A673 (cell line): ENCODE data around the gene MTHFR.

Experiments
- EZH2 ChIP-seq: fragments of 200-600 bp; sonication (generic); IDR thresholded peaks from 2 replicates; pipeline ENCODE4 v1.6.1; 2017; ENCODE audit warnings: borderline replicate concordance, low read depth, mild to moderate bottlenecking, mixed read lengths, antibody characterized with exemption, low read length; ENCODE audit not compliant: poor library complexity, severe bottlenecking
- TF ChIP-seq, protein P1 (sequence below): fragments of 300-800, 200-600 bp; sonication (generic); conservative IDR thresholded peaks from 2 replicates; pipeline ENCODE4 v1.5.1; 2017; ENCODE audit warnings: low read depth, mild to moderate bottlenecking, antibody characterized with exemption, low read length, moderate library complexity, mixed read lengths

DNA sequence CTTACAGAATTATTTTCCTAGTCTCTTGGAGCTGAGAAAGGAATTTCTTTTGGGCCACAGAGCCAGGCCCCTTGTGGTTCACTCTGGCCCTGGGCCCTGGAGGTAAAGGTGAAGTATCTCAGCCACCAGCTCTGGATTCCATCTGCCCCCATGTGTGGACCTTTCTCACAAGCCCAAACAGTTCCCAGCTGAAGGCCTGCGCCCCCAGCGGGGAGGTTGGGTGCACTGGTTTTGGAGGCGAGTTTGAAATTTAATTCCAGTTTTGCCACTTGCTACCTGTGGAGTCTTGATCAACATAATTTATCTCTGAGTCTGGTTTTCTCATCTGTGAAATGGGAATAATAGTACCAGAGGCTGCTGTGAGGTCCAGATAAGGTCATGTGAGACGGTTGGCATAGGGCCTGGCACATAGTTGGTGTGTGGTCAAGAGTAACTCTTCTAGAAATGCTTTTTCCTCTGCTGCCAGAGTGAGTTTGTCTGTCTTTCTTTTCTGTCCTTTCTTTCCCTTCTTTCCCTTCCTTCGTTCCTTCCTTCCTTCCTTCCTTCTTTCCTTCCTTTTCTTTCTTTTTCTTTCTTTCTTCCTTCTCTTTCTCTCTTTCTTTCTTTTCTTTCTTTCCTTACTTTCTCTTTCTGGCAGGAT, 63.7 kb downstream of the MTHFR start:
- TF ChIP-seq, protein P1, sequence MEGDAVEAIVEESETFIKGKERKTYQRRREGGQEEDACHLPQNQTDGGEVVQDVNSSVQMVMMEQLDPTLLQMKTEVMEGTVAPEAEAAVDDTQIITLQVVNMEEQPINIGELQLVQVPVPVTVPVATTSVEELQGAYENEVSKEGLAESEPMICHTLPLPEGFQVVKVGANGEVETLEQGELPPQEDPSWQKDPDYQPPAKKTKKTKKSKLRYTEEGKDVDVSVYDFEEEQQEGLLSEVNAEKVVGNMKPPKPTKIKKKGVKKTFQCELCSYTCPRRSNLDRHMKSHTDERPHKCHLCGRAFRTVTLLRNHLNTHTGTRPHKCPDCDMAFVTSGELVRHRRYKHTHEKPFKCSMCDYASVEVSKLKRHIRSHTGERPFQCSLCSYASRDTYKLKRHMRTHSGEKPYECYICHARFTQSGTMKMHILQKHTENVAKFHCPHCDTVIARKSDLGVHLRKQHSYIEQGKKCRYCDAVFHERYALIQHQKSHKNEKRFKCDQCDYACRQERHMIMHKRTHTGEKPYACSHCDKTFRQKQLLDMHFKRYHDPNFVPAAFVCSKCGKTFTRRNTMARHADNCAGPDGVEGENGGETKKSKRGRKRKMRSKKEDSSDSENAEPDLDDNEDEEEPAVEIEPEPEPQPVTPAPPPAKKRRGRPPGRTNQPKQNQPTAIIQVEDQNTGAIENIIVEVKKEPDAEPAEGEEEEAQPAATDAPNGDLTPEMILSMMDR = no peak
- no peak for TF ChIP-seq EZH2
